Activated CD8-positive, alpha-beta memory T cell treated with anti-CD3 and anti-CD28 coated beads, Interleukin-2, amount 50 U/mL, for 48 hours (primary cell): ENCODE data around the gene ZBED2.
"Not testable (repeated sequence)": the region's sequence is repeated elsewhere in the genome, so short reads cannot be mapped to it uniquely, and the experiment has no call there.

Experiments used
- DNase-seq: peaks from one replicate; pipeline ENCODE4 v3.0.0-alpha.2; 2020

Gene ZBED2

GRCh38 chr3:111570404-111571030 is 24.6 kb downstream of the ZBED2 start:
- no peak for DNase-seq

GRCh38 chr3:111568911-111569310 is 26.2 kb downstream of the ZBED2 start:
- no peak for DNase-seq

GRCh38 chr3:111568355-111568754 is 26.8 kb downstream of the ZBED2 start:
- no peak for DNase-seq

- no peak for DNase-seq
Measured at GRCh38 chr3:111566844-111567243, 28.3 kb downstream of the ZBED2 start.

- DNase-seq, result not testable (repeated sequence)
Measured at GRCh38 chr3:111561902-111562301, 33.2 kb downstream of the ZBED2 start.

GRCh38 chr3:111548756-111549155 is 46.4 kb downstream of the ZBED2 start:
- no peak for DNase-seq

- no peak for DNase-seq
Measured at GRCh38 chr3:111548092-111548491, 47.1 kb downstream of the ZBED2 start.

GRCh38 chr3:111547631-111548030 is 47.5 kb downstream of the ZBED2 start:
- no peak for DNase-seq

GRCh38 chr3:111545349-111545748 is 49.8 kb downstream of the ZBED2 start:
- no peak for DNase-seq
